WI38 (cell line): ENCODE measurements around the gene CELF4.

Experiments
- H3K4me3 ChIP-seq: 2 replicates; pipeline ENCODE4 v1.5.1; 2011; ENCODE audit warnings: low read depth, mild to moderate bottlenecking, control low read depth, low read length
- CTCF ChIP-seq: IDR thresholded peaks from 2 replicates; pipeline ENCODE4 v1.5.1; 2012; ENCODE audit warnings: low read depth, mild to moderate bottlenecking, control low read depth, low read length

The CELF4 gene

GRCh38 chr18:37505321-37505720 lies 60.3 kb downstream of the CELF4 start:
- no peak overlapping the region for H3K4me3 ChIP-seq
- no peak for TF ChIP-seq CTCF

GRCh38 chr18:37502601-37503000 lies 63.0 kb downstream of the CELF4 start:
- no peak overlapping the region for H3K4me3 ChIP-seq
- TF ChIP-seq CTCF = no peak

GRCh38 chr18:37502036-37502435 lies 63.6 kb downstream of the CELF4 start:
- TF ChIP-seq CTCF = no peak
- H3K4me3 ChIP-seq = no peak overlapping the region

GRCh38 chr18:37501136-37501535 lies 64.5 kb downstream of the CELF4 start:
- no peak for TF ChIP-seq CTCF
- H3K4me3 ChIP-seq = no peak overlapping the region

- no peak for TF ChIP-seq CTCF
These were observed 65.7 kb downstream of the CELF4 start for GRCh38 chr18:37499913-37500312.

GRCh38 chr18:37499044-37499443 lies 66.6 kb downstream of the CELF4 start:
- no peak for TF ChIP-seq CTCF
- H3K4me3 ChIP-seq = no peak overlapping the region

More at GRCh38 chr18:37499913-37500312, 65.7 kb downstream of the CELF4 start:
- H3K4me3 ChIP-seq = no peak overlapping the region

GRCh38 chr18:37497853-37498518 lies 67.6 kb downstream of the CELF4 start:
- no peak for TF ChIP-seq CTCF

More at GRCh38 chr18:37497853-37498518, 67.6 kb downstream of the CELF4 start:
- no peak overlapping the region for H3K4me3 ChIP-seq
